GM12878 (cell line): ENCODE measurements around the gene SOST. TPM values are rescaled to one million over a fixed set of nuclear protein-coding genes. Genes with fewer than 3 reads are reported as not detected.

Source experiments
- ATAC-seq: fragments of 200-7000 bp; cut with Tn5 transposase; 3 replicates; pipeline ENCODE4 v1.9.1; 2020; ENCODE audit warnings: mild to moderate bottlenecking, moderate library complexity
- BruUV-seq: library from RNA; stranded (reverse); fragments of 400-500 nt; replicated peaks from 2 replicates; lab custom pipeline; 2021; lab: Mats Ljungman, UMichigan
- CTCF ChIA-PET: fragments of 300-600 bp; sonication (Branson Sonifier 250); formaldehyde crosslinking; extraction: SDS; loops from one replicate; lab custom pipeline; 2021; ENCODE audit warnings: inconsistent platforms; lab: Yijun Ruan, JAX
- POLR2A ChIA-PET: fragments of 350-600 bp; formaldehyde crosslinking; extraction: SDS; loops from one replicate; lab custom pipeline; 2021; ENCODE audit warnings: inconsistent platforms; lab: Charles Lee
- RAD21 ChIA-PET: fragments of 300-600 bp; sonication (Branson Sonifier 250); formaldehyde crosslinking; loops from one replicate; lab custom pipeline; 2023; ENCODE audit warnings: antibody characterized with exemption; ENCODE audit not compliant: unreplicated experiment; lab: Charles Lee
- SMC1A ChIA-PET: fragments of 300-600 bp; sonication (Branson Sonifier 250); formaldehyde crosslinking; loops from one replicate; lab custom pipeline; 2023; ENCODE audit not compliant: unreplicated experiment, uncharacterized antibody; lab: Charles Lee
- DNase-seq: peaks from one replicate; pipeline ENCODE4 v3.0.0-alpha.2; 2011; ENCODE audit warnings: low read depth, low spot score
- FAIRE-seq: peaks from 3 replicates; lab custom pipeline; 2011; peaks lifted over from hg19 to GRCh38; lab: Jason Lieb, UNC
- H2AFZ ChIP-seq: 2 replicates; pipeline ENCODE4 v1.6.0; 2011; ENCODE audit warnings: low read depth, low read length, control low read depth; ENCODE audit not compliant: control insufficient read depth
- H3K27ac ChIP-seq: 2 replicates; pipeline ENCODE4 v1.5.1; 2011; ENCODE audit warnings: control low read depth; ENCODE audit not compliant: control insufficient read depth, insufficient read depth
- H3K27me3 ChIP-seq, 2 experiments: replicated peaks in 1 of 2; 2 replicates each; pipeline versions ENCODE4 v1.6.0 to v1.6.1; 2011; ENCODE audit warnings: low read length in 1 of 2; ENCODE audit not compliant: control insufficient read depth in 2 of 2, insufficient read depth in 2 of 2
- H3K36me3 ChIP-seq, 2 experiments: 2 replicates each; pipeline ENCODE4 v1.5.1; 2011; ENCODE audit warnings: low read length in 1 of 2; ENCODE audit not compliant: control insufficient read depth in 2 of 2, insufficient read depth in 2 of 2
- H3K4me1 ChIP-seq: 2 replicates; pipeline ENCODE4 v1.6.1; 2011; ENCODE audit warnings: mild to moderate bottlenecking, low read length, moderate library complexity, mixed read lengths; ENCODE audit not compliant: control insufficient read depth, insufficient read depth
- H3K4me2 ChIP-seq: 2 replicates; pipeline ENCODE4 v1.6.0; 2011; ENCODE audit warnings: control low read depth; ENCODE audit not compliant: control insufficient read depth, insufficient read depth
- H3K4me3 ChIP-seq: fragments of 200-600 bp; sonication (generic); 2 replicates; pipeline ENCODE4 v1.5.1; 2016
- H3K79me2 ChIP-seq: 2 replicates; pipeline ENCODE4 v1.6.0; 2011; ENCODE audit warnings: low read length; ENCODE audit not compliant: control insufficient read depth, insufficient read depth
- H3K9ac ChIP-seq: 2 replicates; pipeline ENCODE4 v1.8.0; 2011; ENCODE audit warnings: low read length, control low read depth, mixed read lengths; ENCODE audit not compliant: control insufficient read depth, insufficient read depth
- H3K9me3 ChIP-seq: replicated peaks from 3 replicates; pipeline ENCODE4 v1.5.1; 2011; ENCODE audit warnings: mild to moderate bottlenecking, low read length; ENCODE audit not compliant: control insufficient read depth, insufficient read depth
- H4K20me1 ChIP-seq: 2 replicates; pipeline ENCODE4 v1.6.0; 2011; ENCODE audit not compliant: control insufficient read depth, insufficient read depth
- CHD1 ChIP-seq: IDR thresholded peaks from 2 replicates; pipeline ENCODE4 v1.6.1; 2012; ENCODE audit warnings: low read depth, low read length, improper control_type of control experiment
- IKZF2 ChIP-seq, 2 experiments: fragments of 450-650 bp; IDR thresholded peaks; 2 replicates each; pipeline ENCODE4 v1.6.1; 2017; ENCODE audit warnings: mild to moderate bottlenecking in 2 of 2, moderate library complexity in 2 of 2
- MEF2A ChIP-seq: IDR thresholded peaks from 2 replicates; pipeline ENCODE4 v1.6.1; 2011; ENCODE audit warnings: low read depth, mild to moderate bottlenecking, low read length, moderate library complexity; ENCODE audit not compliant: insufficient read depth
- NFIC ChIP-seq: IDR thresholded peaks from 2 replicates; pipeline ENCODE4 v1.6.1; 2012; ENCODE audit warnings: low read depth, mild to moderate bottlenecking, inconsistent platforms, low read length, moderate library complexity
- RUNX3 ChIP-seq: IDR thresholded peaks from 2 replicates; pipeline ENCODE4 v1.6.1; 2012; ENCODE audit warnings: low read length, inconsistent platforms
- ZNF217 ChIP-seq: fragments of 450-650 bp; IDR thresholded peaks from 2 replicates; pipeline ENCODE4 v1.6.1; 2017; ENCODE audit warnings: antibody characterized with exemption, mild to moderate bottlenecking
- WGBS: methylation state at CpG from one replicate; pipeline ENCODE4 v1.1.6; 2016; ENCODE audit warnings: low lambda C conversion rate; ENCODE audit not compliant: insufficient replicate concordance, insufficient coverage; ENCODE audit errors: missing lambda C conversion rate; 5-methylcytosine and 5-hydroxymethylcytosine counted together
- in situ Hi-C: fragments of 300-500 bp; cut with MboI; formaldehyde crosslinking; loops from 9 replicates; pipeline ENCODE4 v1.14.3; 2018; ENCODE audit warnings: mixed read lengths
- intact Hi-C: fragments of 100-400 bp; cut with micrococcal nuclease; formaldehyde crosslinking; loops from one replicate; pipeline ENCODE4 v1.14.2; 2022; ENCODE audit not compliant: unreplicated experiment
- polyA plus RNA-seq, 11 experiments: library from polyadenylated mRNA; depleted of rRNA in 4 of 11; unstranded in 6 of 11; stranded (reverse) in 5 of 11; fragments of >200 nt; fragmentation: Nextera tagmentation in 4 of 11; fragmentation: Illumina TruSeq in 1 of 11; extraction: Ambion mirVana in 4 of 11; extraction: Trizol in 1 of 11; gene quantifications; 1 replicate in 1 of 11; 2 replicates in 10 of 11; pipeline versions ENCODE4 v1.2.1 to v1.2.3, GENCODE V29; 2011 to 2016; ENCODE audit warnings: inconsistent platforms in 2 of 11, missing spikeins in 2 of 11, low read depth in 1 of 11
- total RNA-seq, 4 experiments: library from RNA; depleted of rRNA in 3 of 4; stranded (reverse); fragments of >200 nt in 3 of 4; fragmentation: Illumina TruSeq in 1 of 4; extraction: Trizol in 1 of 4; gene quantifications; 2 replicates each; pipeline versions ENCODE4 v1.2.1 to v1.2.3, GENCODE V29; 2013 to 2021
- TF ChIP-seq, protein P1 (sequence below): fragments of 450-650 bp; IDR thresholded peaks from 2 replicates; pipeline ENCODE4 v1.6.1; 2017; ENCODE audit warnings: antibody characterized with exemption, mild to moderate bottlenecking, moderate library complexity
- TF ChIP-seq, protein P2 (sequence below): fragments of 450-650 bp; IDR thresholded peaks from 2 replicates; pipeline ENCODE4 v1.6.1; 2016; ENCODE audit warnings: mild to moderate bottlenecking, moderate library complexity, borderline replicate concordance

SOST gene
- total and polyA plus RNA-seq, 10 of the 15 experiments (the other 5 are each of a cell fraction or from before 2014, with no cell fraction given) = not detected

GRCh38 chr17:43718544-43718943, 40.0 kb downstream of the SOST start:
- ChIA-PET RAD21 (no interaction called here), CTCF (interaction anchor here (0.7 to 1.1 kb wide), 2 partner anchors 37 to 42 kb away, joined by 3 to 5 read pairs; no protein-coding TSS in a partner anchor), SMC1A (no interaction called here), POLR2A (no interaction called here)
- BruUV-seq = no TSS peak
- Histone ChIP-seq H4K20me1 (no peaks in the 10 kb centered on the region), H3K27me3 (peaks cover 3 to 6% of the 10 kb centered on the region in 2 experiments; a peak in 3 of 4 replicates), H3K4me3 (no peak overlapping the region), H3K9ac (no peak overlapping the region), H3K79me2 (no peaks in the 10 kb centered on the region), H2AFZ (no peak overlapping the region), H3K36me3 (no peaks in the 10 kb centered on the region), H3K9me3 (no peaks in the 10 kb centered on the region; the same call in 2 of the 3 replicates), H3K4me2 (no peak overlapping the region), H3K27ac (no peak overlapping the region), H3K4me1 (peaks cover 10% of the 10 kb centered on the region)
- DNase-seq = no peak
- intact Hi-C loops (no loop called here), in situ Hi-C loops (no loop called here)
- no peak for FAIRE-seq
- TF ChIP-seq IKZF2 (IDR thresholded peaks at IDR 0.05) (no peak), RUNX3 (no peak)
- TF ChIP-seq, protein P1, sequence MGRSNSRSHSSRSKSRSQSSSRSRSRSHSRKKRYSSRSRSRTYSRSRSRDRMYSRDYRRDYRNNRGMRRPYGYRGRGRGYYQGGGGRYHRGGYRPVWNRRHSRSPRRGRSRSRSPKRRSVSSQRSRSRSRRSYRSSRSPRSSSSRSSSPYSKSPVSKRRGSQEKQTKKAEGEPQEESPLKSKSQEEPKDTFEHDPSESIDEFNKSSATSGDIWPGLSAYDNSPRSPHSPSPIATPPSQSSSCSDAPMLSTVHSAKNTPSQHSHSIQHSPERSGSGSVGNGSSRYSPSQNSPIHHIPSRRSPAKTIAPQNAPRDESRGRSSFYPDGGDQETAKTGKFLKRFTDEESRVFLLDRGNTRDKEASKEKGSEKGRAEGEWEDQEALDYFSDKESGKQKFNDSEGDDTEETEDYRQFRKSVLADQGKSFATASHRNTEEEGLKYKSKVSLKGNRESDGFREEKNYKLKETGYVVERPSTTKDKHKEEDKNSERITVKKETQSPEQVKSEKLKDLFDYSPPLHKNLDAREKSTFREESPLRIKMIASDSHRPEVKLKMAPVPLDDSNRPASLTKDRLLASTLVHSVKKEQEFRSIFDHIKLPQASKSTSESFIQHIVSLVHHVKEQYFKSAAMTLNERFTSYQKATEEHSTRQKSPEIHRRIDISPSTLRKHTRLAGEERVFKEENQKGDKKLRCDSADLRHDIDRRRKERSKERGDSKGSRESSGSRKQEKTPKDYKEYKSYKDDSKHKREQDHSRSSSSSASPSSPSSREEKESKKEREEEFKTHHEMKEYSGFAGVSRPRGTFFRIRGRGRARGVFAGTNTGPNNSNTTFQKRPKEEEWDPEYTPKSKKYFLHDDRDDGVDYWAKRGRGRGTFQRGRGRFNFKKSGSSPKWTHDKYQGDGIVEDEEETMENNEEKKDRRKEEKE = no peak
- ATAC-seq = no peak
- WGBS = 89% methylated on average over 5 of the region's 5 CpGs

DNA sequence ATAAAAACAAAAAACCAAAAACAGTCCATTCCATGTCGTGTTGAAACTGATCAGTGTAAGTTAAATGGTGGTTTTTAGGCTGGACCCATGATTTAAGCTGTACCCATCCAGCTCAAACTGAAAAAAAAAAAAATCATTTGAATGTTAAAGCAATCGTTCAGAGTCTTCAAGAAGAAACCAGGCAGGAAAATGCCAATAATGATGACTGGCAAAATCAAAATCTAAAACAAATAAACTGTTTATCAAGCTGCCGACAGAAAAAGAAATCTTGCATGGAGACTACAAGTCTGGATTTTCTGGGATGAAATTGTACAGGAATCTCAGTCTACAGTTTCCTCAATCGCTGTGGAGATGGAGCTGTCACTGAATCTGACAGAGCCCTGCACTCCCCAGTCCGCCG, 40.7 kb downstream of the SOST start:
- peaks cover 3 to 6% of the 10 kb centered on the region in 2 experiments; a peak in 3 of 4 replicates for H3K27me3 ChIP-seq
- H3K4me3 ChIP-seq = no peak overlapping the region
- ChIA-PET POLR2A (no interaction called here), RAD21 (no interaction called here), SMC1A (no interaction called here), CTCF (interaction anchor here (0.7 to 2.2 kb wide), 3 partner anchors 18 to 48 kb away, joined by 3 to 6 read pairs (median 5); no protein-coding TSS in a partner anchor)
- no peaks in the 10 kb centered on the region for H4K20me1 ChIP-seq
- DNase-seq = no peak
- TF ChIP-seq CHD1 (no peak), ZNF217 (no peak), NFIC (no peak), MEF2A (no peak)
- TF ChIP-seq, protein P2, sequence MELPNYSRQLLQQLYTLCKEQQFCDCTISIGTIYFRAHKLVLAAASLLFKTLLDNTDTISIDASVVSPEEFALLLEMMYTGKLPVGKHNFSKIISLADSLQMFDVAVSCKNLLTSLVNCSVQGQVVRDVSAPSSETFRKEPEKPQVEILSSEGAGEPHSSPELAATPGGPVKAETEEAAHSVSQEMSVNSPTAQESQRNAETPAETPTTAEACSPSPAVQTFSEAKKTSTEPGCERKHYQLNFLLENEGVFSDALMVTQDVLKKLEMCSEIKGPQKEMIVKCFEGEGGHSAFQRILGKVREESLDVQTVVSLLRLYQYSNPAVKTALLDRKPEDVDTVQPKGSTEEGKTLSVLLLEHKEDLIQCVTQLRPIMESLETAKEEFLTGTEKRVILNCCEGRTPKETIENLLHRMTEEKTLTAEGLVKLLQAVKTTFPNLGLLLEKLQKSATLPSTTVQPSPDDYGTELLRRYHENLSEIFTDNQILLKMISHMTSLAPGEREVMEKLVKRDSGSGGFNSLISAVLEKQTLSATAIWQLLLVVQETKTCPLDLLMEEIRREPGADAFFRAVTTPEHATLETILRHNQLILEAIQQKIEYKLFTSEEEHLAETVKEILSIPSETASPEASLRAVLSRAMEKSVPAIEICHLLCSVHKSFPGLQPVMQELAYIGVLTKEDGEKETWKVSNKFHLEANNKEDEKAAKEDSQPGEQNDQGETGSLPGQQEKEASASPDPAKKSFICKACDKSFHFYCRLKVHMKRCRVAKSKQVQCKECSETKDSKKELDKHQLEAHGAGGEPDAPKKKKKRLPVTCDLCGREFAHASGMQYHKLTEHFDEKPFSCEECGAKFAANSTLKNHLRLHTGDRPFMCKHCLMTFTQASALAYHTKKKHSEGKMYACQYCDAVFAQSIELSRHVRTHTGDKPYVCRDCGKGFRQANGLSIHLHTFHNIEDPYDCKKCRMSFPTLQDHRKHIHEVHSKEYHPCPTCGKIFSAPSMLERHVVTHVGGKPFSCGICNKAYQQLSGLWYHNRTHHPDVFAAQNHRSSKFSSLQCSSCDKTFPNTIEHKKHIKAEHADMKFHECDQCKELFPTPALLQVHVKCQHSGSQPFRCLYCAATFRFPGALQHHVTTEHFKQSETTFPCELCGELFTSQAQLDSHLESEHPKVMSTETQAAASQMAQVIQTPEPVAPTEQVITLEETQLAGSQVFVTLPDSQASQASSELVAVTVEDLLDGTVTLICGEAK = no peak
- no TSS peak for BruUV-seq
- intact Hi-C loops = no loop called here
- ATAC-seq = no peak
- WGBS = 60% methylated on average over 6 of the region's 6 CpGs
- H2AFZ ChIP-seq = no peak overlapping the region
- H3K4me2 ChIP-seq = no peak overlapping the region
- no peak overlapping the region for H3K9ac ChIP-seq
- no peak for FAIRE-seq
- no peaks in the 10 kb centered on the region; the same call in 2 of the 3 replicates for H3K9me3 ChIP-seq
- no peak overlapping the region for H3K27ac ChIP-seq
- H3K36me3 ChIP-seq = no peaks in the 10 kb centered on the region
- peaks cover 13% of the 10 kb centered on the region for H3K4me1 ChIP-seq
- H3K79me2 ChIP-seq = no peaks in the 10 kb centered on the region
- in situ Hi-C loops = no loop called here
